Stimulated activated CD4-positive, alpha-beta T cell treated with anti-CD3 and anti-CD28 coated beads, Interleukin-15, amount 100 ng/mL, for 24 hours (primary cell): ENCODE data around the gene APCDD1L.

Source experiments
- DNase-seq: peaks from one replicate; pipeline ENCODE4 v3.0.0-alpha.2; 2020

The APCDD1L gene

DNA sequence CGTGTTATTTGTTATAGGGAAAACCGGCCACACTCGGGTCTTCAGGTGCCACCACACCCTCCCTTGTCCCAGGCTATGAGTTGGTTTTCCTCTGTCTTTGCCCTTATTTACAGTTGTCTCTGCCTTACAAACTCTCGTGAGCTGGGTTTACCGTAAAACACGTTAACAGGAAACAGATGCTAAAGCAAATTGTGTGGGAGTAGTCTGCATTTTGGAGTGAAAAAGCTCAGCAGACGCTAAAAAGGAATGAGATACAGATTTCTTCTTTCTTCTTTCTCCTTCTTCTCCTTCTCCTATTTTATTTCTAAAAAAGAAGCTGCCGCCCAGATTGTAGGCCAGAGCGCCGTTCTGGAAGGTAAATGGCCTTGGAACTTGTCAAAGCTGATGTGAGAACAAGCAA lies 51.9 kb downstream of the APCDD1L start:
- DNase-seq = no peak

DNA sequence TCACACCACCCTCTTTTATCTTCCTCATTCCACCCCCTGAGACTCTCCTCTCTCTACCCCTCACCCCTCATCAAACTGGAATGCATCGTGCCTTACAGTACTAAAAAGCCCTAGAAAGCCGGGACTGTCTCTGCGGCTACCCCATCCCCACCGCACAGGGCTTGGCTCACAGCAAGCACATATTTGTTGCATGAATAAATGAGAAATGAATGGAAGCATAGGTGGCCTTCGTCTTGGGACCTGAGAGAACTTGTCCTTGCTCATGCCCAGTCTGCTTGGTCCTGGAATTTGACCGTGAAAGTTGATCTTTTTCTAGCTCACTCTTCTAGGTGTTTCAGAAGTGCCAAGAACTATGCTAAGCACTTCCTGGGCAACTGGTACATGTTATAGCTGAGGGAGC lies 53.3 kb downstream of the APCDD1L start:
- no peak for DNase-seq

DNA sequence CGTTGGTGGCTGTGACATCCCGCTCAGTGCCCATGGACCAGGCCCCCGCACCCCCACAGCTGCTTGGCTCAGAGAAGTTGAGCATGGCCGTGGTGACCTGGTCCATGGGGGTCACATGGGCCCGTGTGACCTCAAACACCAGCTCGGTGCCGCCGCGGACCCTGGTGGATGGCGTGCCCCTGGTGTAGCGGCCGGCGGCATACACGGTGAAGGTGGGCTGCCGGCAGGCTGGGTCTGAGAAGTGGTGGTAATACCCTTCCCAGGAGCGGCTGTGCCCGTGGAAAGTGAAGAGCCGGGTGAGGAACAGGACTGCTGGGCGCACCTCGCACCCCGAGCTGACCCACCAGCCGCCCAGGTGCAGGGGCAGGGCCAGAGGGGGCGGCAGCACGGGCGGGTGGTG lies 54.1 kb downstream of the APCDD1L start:
- no peak for DNase-seq

DNA sequence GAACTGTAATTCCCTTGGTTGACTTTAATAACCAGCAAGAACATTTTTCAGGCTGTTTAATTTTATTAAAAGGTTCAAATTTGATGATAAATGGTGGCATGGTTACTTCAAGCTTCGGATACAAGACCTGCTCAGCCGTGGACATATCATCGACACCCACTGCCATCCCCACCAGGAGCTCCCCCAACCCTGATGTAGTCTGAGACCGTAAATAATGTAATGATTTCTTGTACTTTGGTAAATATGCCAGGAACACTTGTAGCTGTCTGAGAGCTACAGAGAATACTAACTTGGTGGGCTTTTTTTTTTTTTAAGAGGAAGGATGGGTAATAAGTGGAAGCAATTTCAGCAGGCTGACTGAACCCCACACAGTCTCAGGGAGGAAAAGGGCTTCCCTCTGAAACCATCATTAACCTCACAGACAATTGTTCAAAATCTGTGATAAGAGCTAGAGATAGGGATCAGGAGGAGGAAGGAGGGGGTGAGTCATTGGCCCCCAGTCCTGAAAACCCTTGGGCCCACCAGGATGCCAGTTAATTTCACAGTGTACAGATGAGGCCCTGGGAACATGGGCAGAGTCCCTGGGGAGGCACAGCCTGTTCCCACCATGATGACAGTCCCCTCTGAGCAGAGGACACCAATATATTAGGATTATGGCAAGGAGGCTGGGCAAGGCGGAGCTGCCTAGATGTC lies 56.0 kb downstream of the APCDD1L start:
- DNase-seq = no peak

DNA sequence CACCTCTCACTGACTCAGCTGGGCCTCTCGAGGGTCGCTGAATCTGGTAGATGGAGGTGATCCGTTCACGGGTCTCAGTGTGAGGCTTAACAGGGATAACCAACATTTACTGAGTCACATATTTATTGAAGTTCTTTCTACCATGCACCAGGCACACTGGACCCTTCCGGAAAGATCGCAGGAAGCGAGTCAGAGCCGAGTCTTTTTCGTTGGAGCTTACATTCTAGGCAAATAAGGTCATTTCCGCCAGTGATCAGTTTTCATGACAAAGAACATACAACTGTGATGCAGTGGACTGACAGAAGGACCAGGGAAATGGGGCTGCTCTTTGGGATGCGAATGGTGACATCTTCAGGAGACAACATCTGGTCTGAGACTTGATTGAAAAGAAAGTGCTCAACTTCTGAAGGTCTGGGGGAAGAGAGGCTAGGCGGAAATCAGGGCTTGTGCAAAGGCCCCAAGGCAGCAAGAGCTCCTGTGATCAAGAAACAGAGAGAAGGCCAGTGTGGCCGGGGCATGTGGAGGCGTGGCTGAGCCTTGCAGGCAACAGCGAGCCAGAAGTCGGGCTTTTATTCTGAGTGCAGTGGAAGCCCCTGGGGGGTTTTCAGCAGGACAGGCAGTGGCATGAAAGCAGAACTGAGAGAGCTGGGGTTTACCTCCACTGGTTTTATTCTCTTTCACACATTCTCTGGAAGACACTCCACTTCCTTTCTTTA lies 56.7 kb downstream of the APCDD1L start:
- DNase-seq = no peak

DNA sequence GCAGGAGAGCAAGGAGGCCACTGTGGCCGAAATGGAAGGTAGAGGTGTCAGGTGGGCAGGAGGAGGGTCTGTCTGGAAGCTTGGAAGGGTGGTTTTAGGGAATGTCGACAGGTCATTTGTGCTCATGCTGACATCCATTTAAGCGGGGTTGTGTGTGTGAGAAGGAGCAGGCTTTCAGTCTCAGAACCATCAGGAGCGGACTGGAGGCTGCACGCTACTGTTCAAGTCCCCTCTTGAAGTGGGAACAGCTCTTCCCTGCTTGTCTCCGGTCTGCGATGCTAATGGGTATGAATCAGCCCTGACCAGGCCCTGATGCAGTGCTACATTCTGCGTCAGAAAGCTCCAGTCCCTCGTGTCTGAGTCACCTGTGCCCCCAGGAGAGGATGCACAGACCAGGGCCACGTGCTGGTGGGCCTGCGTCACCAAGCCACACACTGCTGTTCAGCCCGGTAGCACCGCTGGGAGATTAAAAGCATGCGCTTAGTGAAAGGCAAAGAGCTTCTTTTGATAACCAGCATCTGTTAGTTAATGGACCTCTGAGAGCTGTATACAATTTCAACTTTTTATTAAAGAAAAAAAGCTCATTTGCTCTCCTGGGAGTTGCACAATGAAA lies 58.0 kb downstream of the APCDD1L start:
- DNase-seq = no peak

DNA sequence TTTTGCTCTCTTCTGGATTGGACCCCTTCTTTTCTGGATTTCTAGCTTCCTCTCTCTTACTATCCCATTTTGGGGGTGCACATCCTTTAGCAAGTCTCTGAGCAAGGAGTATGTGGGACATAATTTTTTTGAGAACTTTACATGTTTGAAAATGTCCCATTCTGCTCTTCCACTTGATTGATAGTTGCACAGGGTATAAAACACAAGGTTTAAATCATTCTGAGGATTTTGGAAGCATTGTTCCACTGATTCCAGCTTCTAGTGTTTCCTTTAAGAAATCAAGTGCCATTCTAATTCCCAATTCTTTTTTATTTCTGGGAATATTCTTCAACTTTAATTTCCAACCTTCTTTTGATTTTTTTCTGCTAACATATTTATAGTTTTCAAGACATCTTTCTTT lies 60.7 kb downstream of the APCDD1L start:
- no peak for DNase-seq

DNA sequence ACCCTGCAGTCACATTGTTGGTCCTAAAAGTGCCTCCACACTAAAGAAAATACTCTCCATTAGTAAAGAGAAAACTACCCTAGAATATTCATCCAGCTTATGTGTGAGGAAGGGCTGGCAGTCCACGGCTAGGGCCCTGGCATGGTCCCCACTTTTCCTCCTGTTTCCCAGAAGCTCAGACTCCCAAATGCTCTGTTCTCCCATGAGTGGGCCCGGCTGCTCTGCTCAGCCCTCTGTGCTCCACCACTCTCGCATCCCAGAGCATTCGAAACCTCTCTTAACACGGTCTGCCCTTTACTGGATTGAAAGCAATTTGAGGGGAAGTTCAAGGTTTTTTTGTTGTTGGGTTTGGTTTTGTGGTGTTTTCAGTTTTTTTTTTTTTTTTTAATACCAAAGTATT lies 61.8 kb downstream of the APCDD1L start:
- no peak for DNase-seq

DNA sequence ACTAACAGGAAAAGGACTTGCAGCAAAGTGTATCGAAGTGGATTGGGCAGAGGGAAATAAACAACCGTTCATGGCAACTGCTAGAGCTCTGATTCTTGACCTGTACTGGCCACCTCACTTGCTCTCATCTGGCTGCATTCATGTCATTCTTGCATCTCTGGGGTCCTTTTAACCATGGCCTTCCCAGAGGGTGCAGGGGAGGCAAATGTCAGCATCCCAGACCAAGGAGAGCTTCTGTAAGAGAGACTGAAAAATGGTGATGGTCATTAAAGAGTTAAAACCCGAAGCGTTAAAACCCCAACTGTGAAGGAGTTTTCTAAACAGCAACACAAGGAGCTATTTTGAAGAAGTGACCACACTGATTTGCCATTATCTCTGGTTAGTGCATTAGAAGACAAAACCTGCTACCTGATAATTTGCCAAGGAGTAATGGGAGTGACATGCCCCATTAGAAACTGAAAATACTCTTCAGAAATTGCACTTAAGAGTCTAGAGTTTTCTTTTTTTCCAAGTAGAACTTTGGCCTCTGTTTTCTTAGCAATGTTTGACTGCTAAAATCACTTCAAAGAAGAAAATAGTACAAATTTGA lies 62.4 kb downstream of the APCDD1L start:
- DNase-seq = no peak

DNA sequence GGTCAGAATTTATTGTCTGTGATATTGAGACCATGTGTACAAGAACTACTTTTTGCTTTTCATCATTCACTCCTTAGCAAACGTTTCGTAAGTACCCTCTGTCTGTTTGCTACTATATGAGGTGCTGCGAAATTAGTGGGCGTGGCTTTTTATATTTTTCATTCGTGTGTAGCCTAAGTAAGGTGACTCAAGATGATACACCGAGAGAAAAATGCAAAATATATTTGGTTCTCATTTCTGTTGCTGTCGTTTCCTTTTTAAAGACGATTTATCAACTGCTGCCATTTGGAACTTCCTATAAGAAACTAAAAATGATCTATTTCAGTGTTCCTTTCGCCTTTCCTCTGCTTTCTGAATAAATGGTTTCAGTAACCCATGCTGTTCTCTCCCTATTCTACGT lies 64.9 kb downstream of the APCDD1L start:
- DNase-seq = no peak

DNA sequence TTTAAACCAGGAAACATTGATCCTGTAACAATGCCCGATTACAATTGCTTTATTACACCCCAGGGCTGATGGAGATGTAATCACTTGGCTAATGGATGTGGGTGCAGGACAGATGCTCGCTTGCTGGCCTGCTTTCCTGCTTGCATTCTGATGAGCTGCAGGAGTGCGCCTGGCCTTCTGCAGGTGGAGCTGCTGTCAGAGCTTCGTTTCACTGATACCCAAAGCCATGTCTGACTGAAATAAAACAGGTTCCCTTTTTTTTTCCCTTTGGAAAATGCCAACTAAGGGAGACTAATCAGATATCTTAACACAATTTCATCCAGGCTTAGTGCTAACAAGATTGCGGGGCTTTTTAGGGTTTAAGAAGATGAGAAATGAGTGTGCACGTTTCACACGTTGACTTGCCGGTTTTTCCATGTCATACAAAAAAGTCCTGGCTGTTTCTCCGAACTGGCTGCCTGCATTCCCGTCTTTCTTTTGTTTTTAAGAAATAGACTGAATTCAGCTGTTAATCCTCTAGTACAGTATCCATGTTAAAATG lies 65.4 kb downstream of the APCDD1L start:
- DNase-seq = no peak

DNA sequence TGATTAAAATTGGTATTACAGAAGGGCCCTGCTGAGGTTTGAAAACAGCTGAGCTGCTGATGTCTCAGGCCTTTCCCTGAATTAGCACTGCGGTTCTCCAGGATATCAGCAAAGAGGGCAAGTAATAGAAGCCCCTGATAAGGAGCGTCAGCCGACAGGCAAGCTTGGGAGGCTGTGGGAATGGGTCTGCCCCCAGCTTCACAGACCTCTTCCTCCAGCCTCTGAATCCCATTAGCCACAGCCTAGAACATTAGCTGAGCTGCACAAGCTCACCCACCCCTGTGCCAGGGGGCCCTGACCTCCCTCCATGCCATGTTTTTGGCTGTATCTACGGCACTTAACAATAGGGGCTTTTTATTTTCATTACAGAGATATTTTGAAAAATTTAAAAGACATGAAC lies 66.2 kb downstream of the APCDD1L start:
- DNase-seq = no peak

DNA sequence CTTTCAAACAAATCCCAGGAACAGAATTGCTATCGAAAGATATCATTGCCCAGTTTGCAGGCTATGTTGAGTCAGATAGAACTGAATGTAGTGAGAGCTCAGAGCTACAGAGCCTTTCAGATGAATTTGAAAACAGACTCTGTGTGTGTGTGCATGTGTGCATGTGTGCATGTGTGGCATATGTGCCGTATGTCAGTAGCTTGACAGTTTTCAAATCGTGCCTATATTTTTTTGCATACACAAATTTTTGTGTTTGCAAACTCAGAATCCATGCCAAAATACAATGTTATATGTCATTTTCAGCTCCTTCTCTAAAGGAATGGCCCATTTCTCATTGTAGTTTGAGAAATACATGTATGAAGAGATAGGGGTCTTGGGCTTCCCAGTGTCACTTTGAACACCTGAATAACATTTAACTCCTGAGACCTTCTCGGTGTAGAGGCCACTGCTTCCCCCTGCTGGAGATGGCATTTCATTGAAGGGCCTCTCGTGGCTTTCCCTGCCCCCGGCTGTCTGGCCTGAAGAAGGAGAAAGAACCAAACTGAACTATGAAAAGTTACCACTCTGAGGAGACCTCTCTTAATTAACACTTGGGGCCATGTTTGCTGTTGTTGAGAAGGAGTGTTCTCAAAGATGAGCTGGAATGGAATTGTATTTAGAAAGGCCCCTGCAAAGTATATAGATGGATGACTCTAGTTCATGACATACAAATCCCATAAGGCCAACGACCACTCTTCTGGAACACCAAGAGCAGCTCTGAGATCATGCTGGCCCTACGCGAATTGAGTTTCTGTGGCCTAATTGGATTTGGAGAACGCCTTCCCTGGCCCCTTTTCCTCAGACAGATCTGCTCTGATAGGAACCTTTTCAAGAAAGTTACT lies 67.4 kb downstream of the APCDD1L start:
- DNase-seq = peak; percentile 63

DNA sequence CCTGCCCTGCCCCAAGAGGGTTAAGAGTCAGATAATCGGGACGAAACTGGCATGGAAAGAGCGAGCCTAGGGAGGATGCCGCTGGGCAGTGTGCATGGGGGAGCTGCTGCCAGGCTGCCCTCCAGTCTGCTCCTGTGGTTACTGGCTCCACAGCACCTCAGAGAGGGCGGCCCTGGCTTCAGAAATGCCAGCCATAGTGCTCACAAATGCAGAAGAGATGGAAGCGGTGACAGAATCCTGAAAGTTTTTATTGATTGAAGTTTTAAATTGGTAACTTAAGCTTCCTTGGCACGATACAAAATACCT lies 68.3 kb downstream of the APCDD1L start:
- DNase-seq = no peak

DNA sequence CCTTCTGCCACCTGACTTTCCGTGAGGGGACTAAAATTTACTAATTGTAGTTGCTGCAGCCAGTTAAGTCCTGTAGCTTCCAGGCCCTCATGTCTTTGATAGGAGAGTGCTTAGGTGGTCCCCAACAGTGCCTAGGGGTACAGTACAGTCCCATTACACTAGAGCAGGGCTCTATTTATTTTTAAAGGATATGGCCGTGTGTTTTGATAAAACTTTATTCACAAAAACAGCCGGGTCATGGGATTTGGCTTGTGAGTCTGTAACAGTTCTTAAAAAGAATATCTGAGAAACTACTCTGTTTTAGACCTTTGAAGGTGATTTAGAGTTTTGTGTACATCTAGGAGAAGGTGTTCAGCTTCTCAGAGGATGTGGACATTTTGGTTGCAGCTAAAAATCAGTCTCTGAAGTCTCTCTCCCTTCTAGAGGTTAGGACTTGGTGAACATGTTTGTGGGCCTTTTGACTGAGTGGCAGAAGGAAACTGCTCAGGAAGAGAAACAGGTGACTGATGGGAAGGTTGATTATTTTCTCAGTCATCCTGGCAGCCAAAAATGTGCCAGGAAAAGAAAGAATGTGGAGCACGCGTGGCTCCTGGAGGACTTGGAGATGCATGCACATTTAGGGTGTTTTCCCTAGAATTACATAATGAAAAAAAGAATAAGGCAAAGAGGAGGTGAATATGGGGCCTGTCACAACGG lies 68.8 kb downstream of the APCDD1L start:
- no peak for DNase-seq

DNA sequence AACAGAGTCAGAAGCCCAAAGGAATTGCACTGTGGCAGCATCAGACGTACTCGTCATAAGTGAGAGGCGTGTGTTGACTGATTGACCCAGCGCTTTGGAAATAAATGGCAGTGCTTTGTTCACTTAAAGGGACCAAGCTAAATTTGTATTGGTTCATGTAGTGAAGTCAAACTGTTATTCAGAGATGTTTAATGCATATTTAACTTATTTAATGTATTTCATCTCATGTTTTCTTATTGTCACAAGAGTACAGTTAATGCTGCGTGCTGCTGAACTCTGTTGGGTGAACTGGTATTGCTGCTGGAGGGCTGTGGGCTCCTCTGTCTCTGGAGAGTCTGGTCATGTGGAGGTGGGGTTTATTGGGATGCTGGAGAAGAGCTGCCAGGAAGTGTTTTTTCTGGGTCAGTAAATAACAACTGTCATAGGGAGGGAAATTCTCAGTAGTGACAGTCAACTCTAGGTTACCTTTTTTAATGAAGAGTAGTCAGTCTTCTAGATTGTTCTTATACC lies 70.4 kb downstream of the APCDD1L start:
- DNase-seq = no peak

DNA sequence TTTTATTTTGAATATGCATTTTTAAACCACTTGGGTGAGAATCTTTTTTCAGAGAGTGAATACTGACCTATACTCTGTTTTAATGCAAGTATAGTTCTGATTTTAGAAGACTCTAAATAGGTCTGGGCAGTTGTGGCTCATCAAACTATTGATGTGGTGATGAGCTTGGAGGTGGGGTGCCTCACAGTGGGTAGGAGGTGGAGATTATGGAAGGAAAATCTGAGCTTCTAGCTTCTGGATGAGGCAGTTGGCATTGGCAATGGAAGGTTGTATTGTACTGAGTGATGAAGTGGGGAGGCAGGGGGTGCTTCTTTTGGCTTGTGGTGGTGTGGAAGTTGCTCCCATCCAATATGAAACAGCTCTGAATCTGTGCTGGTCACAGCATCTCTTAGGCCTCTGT lies 73.5 kb downstream of the APCDD1L start:
- DNase-seq = no peak

DNA sequence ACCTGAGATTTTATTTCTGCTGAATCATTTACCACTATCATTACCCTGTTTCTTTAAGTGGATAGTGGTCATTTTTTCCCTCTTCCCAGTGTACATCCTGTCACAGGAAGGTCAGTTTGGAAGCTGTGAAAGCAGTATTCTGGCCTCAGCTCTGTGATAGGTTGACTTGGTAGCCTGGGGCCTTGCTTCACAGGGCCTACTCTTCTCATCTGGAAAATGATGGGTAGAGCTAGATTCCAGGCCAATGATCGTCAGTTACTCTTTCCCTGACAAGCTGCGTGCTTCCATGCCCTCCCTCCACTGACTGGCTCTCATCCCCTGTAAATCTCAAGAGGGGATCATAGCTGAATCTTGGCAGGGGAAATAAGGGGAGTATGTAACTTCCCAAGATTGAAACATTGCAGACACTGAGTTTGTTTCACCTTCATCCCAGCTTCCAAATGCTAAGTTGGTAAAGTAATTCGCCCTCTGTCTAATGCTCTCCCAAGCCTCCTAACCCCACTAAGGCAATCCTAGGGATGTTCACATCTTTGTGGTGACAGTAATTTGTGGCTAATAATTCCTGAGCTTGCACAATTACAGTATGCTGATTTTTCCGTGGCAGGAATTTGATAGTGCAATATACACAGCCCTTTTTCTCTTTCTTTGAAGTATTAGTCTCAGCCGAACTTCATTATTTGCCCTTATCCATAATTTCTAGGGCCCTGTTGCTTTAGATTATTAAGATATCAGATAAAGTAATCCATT lies 75.0 kb downstream of the APCDD1L start:
- no peak for DNase-seq

DNA sequence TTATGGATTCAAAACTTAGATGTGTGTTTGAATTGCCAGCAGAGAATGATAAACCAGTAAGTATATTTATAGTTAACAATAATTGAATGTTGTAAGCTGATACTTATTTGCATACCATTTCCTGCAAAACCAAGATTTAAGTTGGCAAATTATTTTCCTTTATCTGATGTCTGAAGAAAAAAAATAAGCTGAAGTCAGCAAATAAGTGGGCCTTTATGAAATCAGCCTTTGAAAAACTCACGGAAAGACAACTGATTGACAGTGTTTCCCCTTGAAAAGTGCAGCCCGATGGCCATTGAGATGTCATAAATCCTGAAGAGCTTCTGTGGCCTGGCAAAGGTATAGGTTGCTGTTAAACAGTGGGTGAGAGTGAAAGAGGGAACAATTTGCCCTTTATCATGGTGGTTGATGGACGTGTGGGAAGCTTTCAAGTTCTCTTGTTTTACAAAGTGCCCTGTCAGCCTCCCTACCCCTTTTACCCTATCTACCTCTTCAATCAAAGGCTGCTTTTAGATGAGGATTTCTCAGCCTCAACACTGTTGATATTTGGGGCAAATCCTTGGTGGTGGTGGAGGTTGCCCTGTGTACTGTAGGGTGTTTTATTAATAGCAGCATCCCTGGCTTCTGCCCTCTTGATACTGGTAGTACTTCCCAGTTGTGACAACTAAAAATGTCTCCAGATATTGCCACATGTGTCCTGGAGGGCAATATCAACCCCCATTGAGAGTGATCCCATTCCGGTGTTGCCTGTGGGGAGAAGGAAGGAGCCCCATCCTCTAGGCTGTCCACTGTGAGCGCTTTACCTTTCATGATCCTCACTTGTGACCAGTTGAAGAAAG lies 76.0 kb downstream of the APCDD1L start:
- DNase-seq = no peak
